ENCODE results near the gene FAAP24.

FAAP24 gene

DNA sequence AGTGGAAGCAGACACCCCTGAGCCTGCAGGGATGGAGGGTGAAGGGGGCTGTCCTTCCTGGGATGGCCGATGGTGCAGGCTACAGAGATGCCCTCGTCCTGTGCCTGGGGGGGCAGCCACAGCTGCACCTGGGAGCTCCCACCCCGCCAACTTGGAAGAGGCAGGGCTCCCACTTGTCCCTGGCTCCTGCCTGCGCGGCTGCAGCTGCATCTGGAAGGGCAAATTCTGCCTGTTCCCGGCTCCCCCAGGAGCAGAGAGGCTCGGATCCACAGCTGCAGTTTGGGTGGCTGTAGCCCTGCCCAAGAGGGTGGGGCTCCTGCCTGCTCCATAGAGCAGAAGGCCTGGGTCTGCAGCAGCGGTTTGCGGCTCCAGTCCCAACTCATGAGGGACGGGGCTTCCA lies 2.5 kb upstream of the FAAP24 start:
- Histone ChIP-seq H3K27ac (ENCODE audit: low read depth, low read length) (no peak overlapping the region), H3K79me2 (ENCODE audit: control insufficient read depth, low read length) (peaks cover 32% of the 10 kb centered on the region), H3F3A (ENCODE audit: control insufficient read depth, insufficient read depth) (no peaks in the 10 kb centered on the region), H3K36me3 (ENCODE audit: control insufficient read depth, low read length) (no peaks in the 10 kb centered on the region), H3K9me3 (ENCODE audit: control insufficient read depth, insufficient read depth, low read length) (no peaks in the 10 kb centered on the region), H3K27me3 (ENCODE audit: control insufficient read depth, low read length) (no peaks in the 10 kb centered on the region), H3K4me1 (ENCODE audit: control insufficient read depth, low read length) (peaks cover 14% of the 10 kb centered on the region), H3K4me2 (ENCODE audit: low read length) (no peak overlapping the region), H4K20me1 (ENCODE audit: control insufficient read depth, insufficient read depth, low read depth, low read length) (no peaks in the 10 kb centered on the region), H3K9me2 (replicated peaks; ENCODE audit: control insufficient read depth, low read length) (no peaks in the 10 kb centered on the region), H3K4me3 (ENCODE audit: low read length) (no peak overlapping the region)
- no peak for TF ChIP-seq CTCF (IDR thresholded peaks at IDR 0.05; ENCODE audit: low read depth, low read length, poor library complexity, severe bottlenecking)
- TF ChIP-seq EZH2phosphoT487 (IDR thresholded peaks at IDR 0.05; ENCODE audit: borderline replicate concordance, low read length): no peak

GRCh38 chr19:32971012-32971595 lies 938 bp upstream of the FAAP24 start:
- Histone ChIP-seq H3K27ac (ENCODE audit: low read depth, low read length) (no peak overlapping the region), H3K36me3 (ENCODE audit: control insufficient read depth, low read length) (peaks cover 3% of the 10 kb centered on the region; the same call in 1 of the 2 replicates), H3K79me2 (ENCODE audit: control insufficient read depth, low read length) (peaks cover 32% of the 10 kb centered on the region), H3K4me3 (ENCODE audit: low read length) (peak overlapping the region; percentile 86), H3K4me2 (ENCODE audit: low read length) (peak overlapping the region; percentile 91), H3K27me3 (ENCODE audit: control insufficient read depth, low read length) (no peaks in the 10 kb centered on the region), H4K20me1 (ENCODE audit: control insufficient read depth, insufficient read depth, low read depth, low read length) (no peaks in the 10 kb centered on the region), H3F3A (ENCODE audit: control insufficient read depth, insufficient read depth) (no peaks in the 10 kb centered on the region), H3K9me2 (replicated peaks; ENCODE audit: control insufficient read depth, low read length) (no peaks in the 10 kb centered on the region), H3K9me3 (ENCODE audit: control insufficient read depth, insufficient read depth, low read length) (no peaks in the 10 kb centered on the region), H3K4me1 (ENCODE audit: control insufficient read depth, low read length) (peaks cover 14% of the 10 kb centered on the region)
- TF ChIP-seq EZH2phosphoT487 (IDR thresholded peaks at IDR 0.05; ENCODE audit: borderline replicate concordance, low read length) (no peak), CTCF (IDR thresholded peaks at IDR 0.05; ENCODE audit: low read depth, low read length, poor library complexity, severe bottlenecking) (no peak)

GRCh38 chr19:32976223-32976805 lies 4.3 kb downstream of the FAAP24 start:
- Histone ChIP-seq H3K36me3 (ENCODE audit: control insufficient read depth, low read length) (peaks cover 16% of the 10 kb centered on the region), H3K4me3 (ENCODE audit: low read length) (no peak overlapping the region), H3K9me2 (replicated peaks; ENCODE audit: control insufficient read depth, low read length) (no peaks in the 10 kb centered on the region), H3K79me2 (ENCODE audit: control insufficient read depth, low read length) (peaks cover 10% of the 10 kb centered on the region), H3K4me1 (ENCODE audit: control insufficient read depth, low read length) (peaks cover 10% of the 10 kb centered on the region), H3F3A (ENCODE audit: control insufficient read depth, insufficient read depth) (0 out of 2 replicates have a peak, but pooled peaks cover 4% of the 10 kb centered on the region), H3K27ac (ENCODE audit: low read depth, low read length) (no peak overlapping the region), H3K4me2 (ENCODE audit: low read length) (no peak overlapping the region), H4K20me1 (ENCODE audit: control insufficient read depth, insufficient read depth, low read depth, low read length) (no peaks in the 10 kb centered on the region), H3K9me3 (ENCODE audit: control insufficient read depth, insufficient read depth, low read length) (no peaks in the 10 kb centered on the region), H3K27me3 (ENCODE audit: control insufficient read depth, low read length) (no peaks in the 10 kb centered on the region)
- TF ChIP-seq EZH2phosphoT487 (IDR thresholded peaks at IDR 0.05; ENCODE audit: borderline replicate concordance, low read length) (no peak), CTCF (IDR thresholded peaks at IDR 0.05; ENCODE audit: low read depth, low read length, poor library complexity, severe bottlenecking) (peak; percentile 83)
